HG03575 (cell line): Measurements from ENCODE around the gene ATP5MG.
A peak's percentile ranks its signal among the peaks of the same experiment; 100 is the strongest.

ENCODE experiments used
- ATAC-seq: cut with Tn5 transposase; IDR thresholded peaks from one replicate; pipeline ENCODE4 v1.9.1; 2021; ENCODE audit not compliant: unreplicated experiment, insufficient number of reproducible peaks, low FRiP score; ENCODE audit errors: extremely low read depth

ATP5MG gene

DNA sequence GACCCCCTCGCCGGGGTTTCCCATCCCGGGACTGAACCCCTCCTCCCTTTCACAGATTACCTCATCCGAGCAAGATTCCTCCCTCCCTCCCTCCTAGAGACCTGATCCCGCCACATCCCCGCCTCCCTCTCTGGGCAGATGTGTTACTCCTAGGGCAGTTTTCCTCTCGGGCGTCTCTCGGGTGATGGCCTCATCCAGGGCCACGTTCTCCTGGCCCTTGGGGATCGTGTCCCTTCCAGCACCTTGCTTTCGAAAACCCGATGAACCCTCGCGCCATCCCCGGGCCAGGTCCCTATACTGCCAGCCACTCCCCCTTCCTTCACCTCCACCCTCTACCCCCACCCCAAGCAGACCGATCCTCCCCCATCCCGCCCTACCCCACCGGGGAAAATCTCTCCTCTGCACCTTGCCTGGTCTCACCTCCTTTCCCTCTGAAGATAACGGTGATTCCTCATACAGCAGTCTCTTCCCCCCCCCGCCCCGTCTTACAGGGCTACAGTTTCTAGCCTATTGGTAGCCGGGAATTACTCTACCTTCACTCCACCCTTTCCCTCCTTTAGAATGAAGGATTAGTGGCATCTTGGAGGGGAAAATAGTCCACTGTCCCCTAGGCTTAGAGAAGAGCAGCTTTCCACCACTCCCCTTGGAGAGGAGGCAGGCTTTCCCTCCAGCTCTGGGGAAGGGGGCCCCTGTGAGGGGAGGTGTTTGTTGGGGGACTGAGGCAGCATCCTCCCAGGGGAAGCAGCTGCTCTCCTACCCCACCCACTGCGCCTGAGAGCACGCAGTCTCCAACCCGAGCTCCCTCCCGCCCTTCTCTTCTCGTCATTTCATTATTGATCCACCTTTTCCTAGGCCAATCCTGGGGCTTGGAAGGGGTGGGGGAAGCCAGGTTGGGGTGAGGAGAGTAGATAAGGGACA lies 36.1 kb downstream of the ATP5MG start:
- no peak for ATAC-seq

- ATAC-seq: no peak
Observed at GRCh38 chr11:118438314-118438931, 37.0 kb downstream of the ATP5MG start.

DNA sequence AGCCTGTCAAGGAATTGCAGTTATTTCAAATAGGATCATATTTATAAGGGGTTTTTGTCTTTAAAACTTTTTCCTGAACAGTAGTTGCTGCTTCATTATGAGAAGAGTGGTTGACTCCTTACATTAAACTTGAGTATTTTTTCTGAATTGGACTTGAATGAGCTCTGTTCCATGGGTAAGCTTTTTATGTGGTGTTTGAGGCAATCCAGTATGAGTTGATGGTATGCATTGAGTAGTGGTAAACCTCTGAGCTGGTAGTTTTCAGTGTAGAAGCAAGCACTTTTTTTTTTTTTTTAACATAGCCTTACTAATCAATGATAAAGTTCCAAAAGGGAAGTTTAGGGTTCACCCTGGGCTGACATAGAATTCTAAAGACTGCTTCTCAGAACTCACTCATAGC lies 38.2 kb downstream of the ATP5MG start:
- ATAC-seq: no peak

DNA sequence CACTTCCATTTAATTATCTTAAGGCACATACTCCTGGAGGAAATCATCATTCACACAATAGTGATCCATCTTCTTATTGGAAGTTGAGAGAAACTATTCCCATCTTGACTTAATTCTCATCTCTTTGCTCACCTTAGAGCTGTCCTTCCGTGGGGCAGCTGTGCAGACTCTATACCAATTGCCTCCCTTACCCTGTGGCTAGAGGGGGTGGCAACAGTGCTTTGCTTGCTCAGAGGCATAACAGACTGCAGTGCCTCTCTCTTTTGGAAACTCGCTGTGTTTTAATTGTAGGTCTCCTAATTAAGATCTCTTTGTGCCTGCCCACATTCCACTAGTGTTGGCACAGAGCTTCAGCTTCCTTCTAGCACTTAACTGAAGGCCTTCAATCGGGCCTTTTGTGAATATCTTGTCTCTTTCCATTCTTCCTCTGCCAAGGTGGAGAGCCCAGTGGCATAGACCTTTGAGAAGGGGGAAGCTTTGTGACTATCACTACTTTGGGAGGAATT lies 40.4 kb downstream of the ATP5MG start:
- ATAC-seq: no peak

DNA sequence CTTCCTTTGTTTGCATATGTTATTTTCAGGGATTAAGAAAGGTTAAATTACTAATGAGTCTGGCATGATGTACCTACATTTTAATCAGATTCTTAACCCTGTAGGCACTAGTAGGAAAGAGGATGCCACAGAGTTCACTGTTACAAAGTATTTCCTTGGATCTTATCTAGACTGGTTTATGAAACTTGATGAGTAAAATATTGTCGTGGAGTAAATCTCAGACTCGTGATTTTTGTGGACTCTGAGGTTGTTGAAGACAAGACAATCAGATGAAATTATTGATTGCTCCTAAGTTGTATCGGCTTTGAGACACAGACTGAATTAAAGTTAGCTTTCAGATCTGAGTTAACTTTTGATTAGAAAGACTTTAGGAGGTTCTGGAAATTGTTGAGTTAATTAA lies 40.9 kb downstream of the ATP5MG start:
- no peak for ATAC-seq

DNA sequence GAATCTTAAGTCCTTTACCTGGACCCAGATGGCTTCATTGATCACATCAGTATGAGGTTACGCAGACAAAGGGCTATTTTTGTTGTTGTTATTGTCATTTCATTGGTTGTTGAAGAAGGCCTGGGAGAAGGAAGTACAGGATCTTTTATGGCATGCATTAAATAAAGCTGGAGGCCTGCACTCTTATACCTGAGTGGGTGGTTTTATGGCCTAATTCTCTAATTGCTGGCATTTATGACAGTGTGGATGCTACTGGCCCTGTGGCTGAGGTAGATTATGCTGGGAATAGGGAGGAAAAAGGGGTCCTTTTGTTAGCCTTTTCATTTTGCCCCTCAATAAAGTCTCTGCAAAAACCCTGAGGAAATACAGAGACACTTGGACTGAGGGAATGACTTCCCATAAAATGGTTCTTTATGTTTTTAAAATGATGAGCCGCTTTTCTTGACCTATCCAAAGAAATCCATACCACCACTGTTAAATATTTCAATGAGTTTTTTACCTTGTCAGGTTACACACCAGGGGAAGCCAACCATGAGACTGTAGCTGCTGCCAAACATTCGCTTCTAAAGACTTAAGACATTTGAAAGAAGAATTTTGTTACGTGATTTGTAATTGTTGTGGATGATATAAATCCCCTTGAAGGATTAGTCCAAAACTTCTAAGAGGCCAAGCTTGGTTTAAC lies 41.6 kb downstream of the ATP5MG start:
- ATAC-seq: no peak

- no peak for ATAC-seq
Observed at GRCh38 chr11:118443590-118444218, 42.3 kb downstream of the ATP5MG start.

GRCh38 chr11:118447423-118447822 lies 46.0 kb downstream of the ATP5MG start:
- no peak for ATAC-seq

- peak; percentile 43 for ATAC-seq
Observed at GRCh38 chr11:118448294-118448693, 46.9 kb downstream of the ATP5MG start.

DNA sequence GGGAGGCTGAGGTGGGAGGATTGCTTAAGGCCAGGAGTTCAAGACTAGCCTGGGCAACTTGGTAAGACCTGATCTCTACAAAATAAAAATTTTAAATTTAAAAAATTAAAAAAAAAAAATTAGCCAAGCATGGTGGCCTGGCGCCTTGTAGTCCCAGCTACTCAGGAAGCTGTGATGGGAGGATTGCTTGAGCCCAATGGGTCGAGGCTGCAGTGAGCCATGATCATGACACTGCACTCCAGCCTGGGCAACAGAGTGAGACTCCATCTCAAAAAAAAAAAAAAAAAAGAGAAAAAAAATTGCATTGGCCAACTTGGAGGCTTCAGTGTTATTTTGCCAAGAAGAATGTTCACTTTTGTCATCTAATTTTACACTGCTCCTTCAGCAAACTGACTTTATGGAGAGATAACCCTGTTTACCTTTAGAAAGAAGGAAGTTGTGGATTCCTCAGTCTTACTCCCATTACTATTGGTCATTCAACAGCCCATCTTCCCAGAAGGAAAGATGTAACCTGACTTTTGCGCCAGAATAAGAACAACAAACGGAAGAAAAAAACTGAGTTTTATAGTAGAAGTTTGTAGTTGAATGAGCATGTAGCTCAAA lies 48.0 kb downstream of the ATP5MG start:
- no peak for ATAC-seq

- no peak for ATAC-seq
Observed at GRCh38 chr11:118450451-118450850, 49.0 kb downstream of the ATP5MG start.
